ENCODE results near the gene RGS7. TPM values are rescaled to one million over a fixed set of nuclear protein-coding genes. Genes with fewer than 3 reads are reported as not detected.

RGS7 gene
- total and polyA plus RNA-seq, 2 of the 8 experiments (the other 6 are each of a cell fraction or from before 2014, with no cell fraction given), result 1.6 to 3.0 TPM

DNA sequence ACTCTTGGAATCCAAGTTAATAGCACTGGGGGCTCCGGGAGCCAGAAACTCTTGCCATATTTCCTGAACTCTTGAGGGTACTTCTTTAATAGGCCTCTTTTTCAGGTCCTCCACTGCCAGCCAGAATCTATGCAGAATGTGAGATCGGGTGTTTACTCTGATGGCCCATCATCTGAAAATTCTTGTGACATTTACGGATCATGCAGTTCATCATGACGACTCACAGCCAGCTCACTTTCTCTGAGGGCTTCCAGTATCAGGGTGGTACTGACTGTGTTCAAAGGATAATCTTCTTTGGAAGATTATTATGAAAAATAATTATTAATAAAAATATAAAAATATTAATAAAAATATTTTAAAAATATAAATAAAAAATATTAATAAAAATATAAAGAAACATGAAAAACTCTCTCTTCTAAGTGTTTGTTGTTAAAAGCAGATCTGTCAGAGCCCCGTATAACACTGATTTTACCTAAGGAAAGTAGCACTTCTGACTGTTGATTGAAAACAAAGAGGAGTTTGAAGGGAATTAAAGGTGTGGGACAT lies 550.7 kb downstream of the RGS7 start:
- H2AFZ ChIP-seq (ENCODE audit: low read length), result no peak overlapping the region
- no peaks in the 10 kb centered on the region for H3K9me3 ChIP-seq (ENCODE audit: insufficient read depth in 2 of 2, low read depth in 1 of 2, low read length in 1 of 2)
- DNase-seq (ENCODE audit: low read depth in 1 of 2, low spot score in 2 of 2) (no peak), FAIRE-seq (no peak)
- no peak overlapping the region for H2BK15ac ChIP-seq (ENCODE audit: low read length)
- no peaks in the 10 kb centered on the region for H3K79me2 ChIP-seq (ENCODE audit: control insufficient read depth in 1 of 2, insufficient read depth in 2 of 2, low read length in 2 of 2)
- no peak overlapping the region for H4K8ac ChIP-seq (ENCODE audit: extremely low read depth, insufficient read depth, low read length)
- H3K23ac ChIP-seq (ENCODE audit: insufficient read length), result no peak overlapping the region
- no peaks in the 10 kb centered on the region for H3K27me3 ChIP-seq (replicated peaks in 1 of 4; ENCODE audit: control insufficient read depth in 3 of 4, extremely low read depth in 1 of 4, insufficient read depth in 3 of 4, low read length in 3 of 4)
- H3K56ac ChIP-seq (replicated peaks; ENCODE audit: insufficient read length, low read depth, low read length), result no peak overlapping the region
- H2BK5ac ChIP-seq (ENCODE audit: low read depth, low read length), result no peak overlapping the region
- H3K14ac ChIP-seq (ENCODE audit: insufficient read length), result no peak overlapping the region
- no peak overlapping the region for H3K4me3 ChIP-seq (ENCODE audit: extremely low read depth in 1 of 4, insufficient read depth in 2 of 4, low read depth in 3 of 4, low read length in 4 of 4)
- ChIA-PET CTCF (ENCODE audit: partially characterized antibody) (interaction anchor here (1.0 kb wide), 1 partner anchor 18 kb away, joined by 4 read pairs; no protein-coding TSS in a partner anchor), POLR2A (ENCODE audit: partially characterized antibody) (no interaction called here)
- 95% methylated on average over 5 of the region's 5 CpGs; no CpG with 5 or more reads in 1 of the 2 experiments for WGBS, 2 experiments (ENCODE audit: extremely low coverage in 1 of 2, insufficient coverage in 1 of 2, insufficient read length in 1 of 2, insufficient replicate concordance in 2 of 2, low coverage in 1 of 2, low lambda C conversion rate in 2 of 2, missing lambda C conversion rate in 1 of 2)
- no peak overlapping the region for H2BK20ac ChIP-seq (ENCODE audit: low read length)
- H2BK120ac ChIP-seq (replicated peaks; ENCODE audit: low read depth, low read length), result no peak overlapping the region
- no peak overlapping the region for H2AK5ac ChIP-seq (ENCODE audit: low read depth, low read length)
- no peaks in the 10 kb centered on the region for H3K79me1 ChIP-seq (ENCODE audit: low read depth, low read length)
- H3K23me2 ChIP-seq (ENCODE audit: low read depth, low read length), result no peaks in the 10 kb centered on the region
- no peak overlapping the region for H3K4ac ChIP-seq (replicated peaks; ENCODE audit: insufficient read length, low read depth, low read length)
- no peak overlapping the region for H3K18ac ChIP-seq (ENCODE audit: extremely low read depth, low read length)
- no peak overlapping the region for H4K5ac ChIP-seq (ENCODE audit: insufficient read length, low read depth, low read length)
- no peaks in the 10 kb centered on the region for H3K4me1 ChIP-seq (replicated peaks in 1 of 4; ENCODE audit: control insufficient read depth in 3 of 4, insufficient read depth in 4 of 4, low read length in 3 of 4)
- H2BK12ac ChIP-seq (ENCODE audit: low read depth, low read length), result no peak overlapping the region
- H4K91ac ChIP-seq (replicated peaks; ENCODE audit: insufficient read length, low read length), result no peak overlapping the region
- no peaks in the 10 kb centered on the region for H3K36me3 ChIP-seq (ENCODE audit: control insufficient read depth in 2 of 4, insufficient read depth in 4 of 4, low read length in 3 of 4)
- H3K9ac ChIP-seq (replicated peaks in 1 of 4; ENCODE audit: extremely low read depth in 1 of 4, low read depth in 3 of 4, low read length in 3 of 4), result no peak overlapping the region
- H3K4me2 ChIP-seq (ENCODE audit: insufficient read depth in 1 of 2, low read depth in 2 of 2, low read length in 2 of 2), result no peak overlapping the region
- H3K27ac ChIP-seq (ENCODE audit: low read depth, low read length), result no peak overlapping the region
- no peaks in the 10 kb centered on the region for H4K20me1 ChIP-seq (replicated peaks in 1 of 2; ENCODE audit: control insufficient read depth in 1 of 2, insufficient read depth in 2 of 2, low read length in 2 of 2)
- TF ChIP-seq EGR1 (IDR thresholded peaks at IDR 0.05; ENCODE audit: borderline replicate concordance, low read depth, low read length) (no peak), ASH2L (IDR thresholded peaks at IDR 0.05; ENCODE audit: low read length) (no peak), BACH1 (IDR thresholded peaks at IDR 0.05; ENCODE audit: low read length) (no peak), CREB1 (IDR thresholded peaks at IDR 0.05) (no peak), CBX5 (IDR thresholded peaks at IDR 0.05; ENCODE audit: low read depth, low read length) (no peak), HDAC6 (IDR thresholded peaks at IDR 0.05; ENCODE audit: low read depth, low read length) (no peak), RNF2 (IDR thresholded peaks at IDR 0.05; ENCODE audit: borderline replicate concordance, low read depth, low read length, missing control alignments, poor library complexity, severe bottlenecking) (no peak), CHD1 (IDR thresholded peaks at IDR 0.05; ENCODE audit: low read depth, low read length) (no peak), BRCA1 (IDR thresholded peaks at IDR 0.05; ENCODE audit: low read depth, low read length) (no peak), JUND (IDR thresholded peaks at IDR 0.05; ENCODE audit: low read length) (no peak), FOSL1 (IDR thresholded peaks at IDR 0.05; ENCODE audit: insufficient read depth, low read depth, low read length) (no peak), SP2 (IDR thresholded peaks at IDR 0.05; ENCODE audit: low read length) (no peak)
- TF ChIP-seq, protein P1, sequence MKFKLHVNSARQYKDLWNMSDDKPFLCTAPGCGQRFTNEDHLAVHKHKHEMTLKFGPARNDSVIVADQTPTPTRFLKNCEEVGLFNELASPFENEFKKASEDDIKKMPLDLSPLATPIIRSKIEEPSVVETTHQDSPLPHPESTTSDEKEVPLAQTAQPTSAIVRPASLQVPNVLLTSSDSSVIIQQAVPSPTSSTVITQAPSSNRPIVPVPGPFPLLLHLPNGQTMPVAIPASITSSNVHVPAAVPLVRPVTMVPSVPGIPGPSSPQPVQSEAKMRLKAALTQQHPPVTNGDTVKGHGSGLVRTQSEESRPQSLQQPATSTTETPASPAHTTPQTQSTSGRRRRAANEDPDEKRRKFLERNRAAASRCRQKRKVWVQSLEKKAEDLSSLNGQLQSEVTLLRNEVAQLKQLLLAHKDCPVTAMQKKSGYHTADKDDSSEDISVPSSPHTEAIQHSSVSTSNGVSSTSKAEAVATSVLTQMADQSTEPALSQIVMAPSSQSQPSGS (IDR thresholded peaks at IDR 0.05; ENCODE audit: low read length), result no peak
